Right lobe of liver (tissue), 6 donors: ENCODE measurements around the gene SLC9C1. TPM values are rescaled to one million over a fixed set of nuclear protein-coding genes. Genes with fewer than 3 reads are reported as not detected.

Source experiments
- ATAC-seq, 4 donors: fragments of 200-7000 bp; cut with Tn5 transposase; one replicate each; pipeline ENCODE4 v1.9.1; 2020; ENCODE audit warnings: mild to moderate bottlenecking in 4 of 4, moderate library complexity in 4 of 4
- DNase-seq, 3 donors: peaks; one replicate each; pipeline ENCODE4 v3.0.0-alpha.2; 2020
- H3K27ac ChIP-seq, 3 donors: fragments of 200-600 bp; one replicate each; pipeline ENCODE4 v1.8.0; 2022
- H3K27me3 ChIP-seq, 2 donors: fragments of 200-600 bp; one replicate each; pipeline ENCODE4 v1.8.0; 2022
- H3K36me3 ChIP-seq, 4 donors: fragments of 200-600 bp; sonication (generic) in 1 of 4; one replicate each; pipeline versions ENCODE4 v1.5.1 to v1.8.0; 2017 to 2022; ENCODE audit warnings: control low read depth in 1 of 4
- H3K4me1 ChIP-seq, 4 donors: fragments of 200-600 bp; sonication (generic) in 1 of 4; one replicate each; pipeline versions ENCODE4 v1.5.1 to v1.8.0; 2017 to 2022; ENCODE audit warnings: control low read depth in 1 of 4
- H3K4me3 ChIP-seq, 3 donors: fragments of 200-600 bp; one replicate each; pipeline ENCODE4 v1.8.0; 2022
- H3K9me3 ChIP-seq, 4 donors: fragments of 200-600 bp; sonication (generic) in 1 of 4; one replicate each; pipeline versions ENCODE4 v1.5.1 to v1.8.0; 2017 to 2022; ENCODE audit warnings: control low read depth in 1 of 4
- CTCF ChIP-seq, 4 donors: fragments of 200-600 bp in 3 of 4; fragments of 450-650 bp in 1 of 4; IDR thresholded peaks; one replicate each; pipeline versions ENCODE4 v1.5.1 to v1.8.0; 2016 to 2022; ENCODE audit warnings: antibody characterized with exemption in 4 of 4, mild to moderate bottlenecking in 2 of 4
- POLR2A ChIP-seq: fragments of 450-650 bp; IDR thresholded peaks from one replicate; pipeline ENCODE4 v1.6.1; 2017; ENCODE audit warnings: antibody characterized with exemption, mild to moderate bottlenecking
- WGBS: methylation state at CpG from one replicate; pipeline ENCODE4 v1.1.6; 2018; ENCODE audit warnings: low coverage, low lambda C conversion rate; ENCODE audit not compliant: insufficient coverage; ENCODE audit errors: missing lambda C conversion rate; 5-methylcytosine and 5-hydroxymethylcytosine counted together
- intact Hi-C, 2 donors: fragments of 100-400 bp; cut with DNase I; formaldehyde crosslinking; loops; one replicate each; pipeline versions ENCODE4 v1.11.2 to v1.14.1; 2022
- total RNA-seq, 6 experiments: library from RNA; depleted of rRNA in 2 of 6; stranded (reverse); fragments of >200 nt in 2 of 6; fragmentation: NEBNext Ultra II Directional in 3 of 6; extraction: Animal tissue kit (Norgen Biotek cat#: 25700) in 3 of 6; gene quantifications; one replicate each; pipeline versions ENCODE4 v1.1.0 to v1.2.4, GENCODE V29; 2016 to 2023
- donor health status: DM: no; HTN: yes; CAD: no.
- donor health status: DM: no; HTN: no; CAD: no.
- donor health status: DM: no; HTN: no; CAD: no.
- donor health status: DM: no; HTN: yes; CAD: no.
- donor health status: DM: no; HTN: yes; CAD: no.

SLC9C1 gene
- total RNA-seq, 6 experiments from 2014 or later = not detected

GRCh38 chr3:112333381-112334317 lies 39.6 kb upstream of the SLC9C1 start:
- Histone ChIP-seq H3K27ac (no peak overlapping the region), H3K27me3 (no peaks in the 10 kb centered on the region), H3K9me3 (no peaks in the 10 kb centered on the region), H3K36me3 (no peaks in the 10 kb centered on the region), H3K4me1 (peaks cover 0 to 4% (median 0%) of the 10 kb centered on the region in 4 donors), H3K4me3 (peak overlapping the region in 1 of 3 donors; percentile 28)
- DNase-seq = no peak
- WGBS = 9% methylated on average over 17 of the region's 23 CpGs
- intact Hi-C loops = no loop called here
- no peak for ATAC-seq
- TF ChIP-seq POLR2A (no peak), CTCF (IDR thresholded peaks at IDR 0.05) (no peak)

GRCh38 chr3:112333002-112333380 lies 39.0 kb upstream of the SLC9C1 start, which contains the start of gene CD200:
TSS of gene CD200 (plus strand) at chr3:112333156. CDS start at chr3:112333213, 57 bp downstream.
- TF ChIP-seq CTCF (IDR thresholded peaks at IDR 0.05) = no peak
- TF ChIP-seq POLR2A = no peak
- ATAC-seq = peak in 3 of 4 donors; percentile 38 to 43 (median 41)
- peak in 2 of 3 donors; percentile 35 to 55 for DNase-seq

GRCh38 chr3:112331851-112332250 lies 37.8 kb upstream of the SLC9C1 start:
- WGBS = 88% methylated on average over 4 of the region's 4 CpGs

More at GRCh38 chr3:112333002-112333380, 39.0 kb upstream of the SLC9C1 start, which contains the start of gene CD200:
- intact Hi-C loops = no loop called here
- Histone ChIP-seq H3K4me3 (peak within 1 kb of the TSS in 1 of 3 donors; percentile 28), H3K27ac (no peak within 1 kb of the TSS), H3K4me1 (peaks cover 0 to 4% (median 0%) of the 10 kb centered on the region in 4 donors), H3K36me3 (no peaks in the 10 kb centered on the region), H3K9me3 (no peaks in the 10 kb centered on the region), H3K27me3 (no peaks in the 10 kb centered on the region)
- 4% methylated on average over 18 of the region's 28 CpGs for WGBS

GRCh38 chr3:112327371-112327951 lies 33.4 kb upstream of the SLC9C1 start:
- ATAC-seq = peak; percentile 74 to 86 (median 82)
- intact Hi-C loops = no loop called here
- Histone ChIP-seq H3K27me3 (no peaks in the 10 kb centered on the region), H3K4me1 (no peaks in the 10 kb centered on the region), H3K27ac (no peak overlapping the region), H3K4me3 (no peak overlapping the region), H3K36me3 (no peaks in the 10 kb centered on the region), H3K9me3 (no peaks in the 10 kb centered on the region)
- no peak for DNase-seq
- 5% methylated on average over 2 of the region's 2 CpGs for WGBS
- TF ChIP-seq CTCF (IDR thresholded peaks at IDR 0.05) (peak; percentile 42 to 65 (median 50)), POLR2A (no peak)

More at GRCh38 chr3:112331851-112332250, 37.8 kb upstream of the SLC9C1 start:
- H3K27ac ChIP-seq = no peak overlapping the region
- H3K36me3 ChIP-seq = no peaks in the 10 kb centered on the region
- intact Hi-C loops = no loop called here
- no peaks in the 10 kb centered on the region for H3K27me3 ChIP-seq
- peaks cover 0 to 4% (median 0%) of the 10 kb centered on the region in 4 donors for H3K4me1 ChIP-seq
- TF ChIP-seq POLR2A = no peak
- no peak for TF ChIP-seq CTCF (IDR thresholded peaks at IDR 0.05)
- no peaks in the 10 kb centered on the region for H3K9me3 ChIP-seq
- ATAC-seq = no peak
- no peak overlapping the region for H3K4me3 ChIP-seq
- no peak for DNase-seq
